Testis (tissue), 2 donors: ENCODE data around the gene ANO6.

Experiments
- CTCF ChIP-seq, 3 experiments: fragments of 450-650 bp in 2 of 3; fragments of 200-600 bp in 1 of 3; sonication (generic) in 1 of 3; IDR thresholded peaks; one replicate each; pipeline ENCODE4 v1.5.1; 2016 to 2019; ENCODE audit warnings: antibody characterized with exemption in 3 of 3, mild to moderate bottlenecking in 2 of 3, moderate library complexity in 1 of 3
- POLR2A ChIP-seq: fragments of 450-650 bp; IDR thresholded peaks from one replicate; pipeline ENCODE4 v1.6.1; 2017; ENCODE audit warnings: antibody characterized with exemption, mild to moderate bottlenecking, moderate library complexity

GRCh38 chr12:45469902-45470301 lies 254.0 kb downstream of the ANO6 start:
- no peak for TF ChIP-seq CTCF (IDR thresholded peaks at IDR 0.05)
- no peak for TF ChIP-seq POLR2A
